ENCODE measurements around the gene PRKN.
"Not testable (repeated sequence)": the region's sequence is repeated elsewhere in the genome, so short reads cannot be mapped to it uniquely, and the experiment has no call there.

PRKN gene

DNA sequence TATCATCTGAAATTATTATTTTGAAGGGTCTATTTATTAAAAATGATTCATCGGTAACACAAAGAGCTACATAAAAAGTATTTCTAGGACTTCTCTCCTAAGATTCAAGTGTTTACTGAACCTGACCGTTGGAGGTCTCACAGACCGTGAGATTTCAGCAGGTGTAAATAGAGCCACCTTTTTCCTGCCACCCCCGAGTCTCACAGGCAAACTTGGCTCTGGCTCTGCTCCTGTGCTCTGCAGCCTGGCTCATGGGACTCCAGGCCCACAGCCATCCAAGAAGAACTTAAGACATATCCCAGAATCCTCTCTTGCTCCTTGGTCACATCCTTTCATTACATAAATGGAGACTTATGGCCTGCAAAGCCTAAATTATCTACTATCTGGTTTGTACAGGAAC lies 1385.9 kb downstream of the PRKN start:
- no peak overlapping the region for H3K4me3 ChIP-seq
- no peaks in the 10 kb centered on the region for H4K20me1 ChIP-seq
- no peaks in the 10 kb centered on the region for H3K27me3 ChIP-seq
- H3K36me3 ChIP-seq = no peaks in the 10 kb centered on the region
- TF ChIP-seq Cebpa-rat (IDR thresholded peaks at IDR 0.05) = no peak
- no peak overlapping the region for H3K4me2 ChIP-seq
- no peak overlapping the region for H3K27ac ChIP-seq
- H3K9ac ChIP-seq = no peak overlapping the region
- H3K9me3 ChIP-seq (replicated peaks in 1 of 11) = peaks cover 0 to 3% (median 0%) of the 10 kb centered on the region in 11 experiments; a peak in 1 of 22 replicates
- H3K4me1 ChIP-seq = no peaks in the 10 kb centered on the region

DNA sequence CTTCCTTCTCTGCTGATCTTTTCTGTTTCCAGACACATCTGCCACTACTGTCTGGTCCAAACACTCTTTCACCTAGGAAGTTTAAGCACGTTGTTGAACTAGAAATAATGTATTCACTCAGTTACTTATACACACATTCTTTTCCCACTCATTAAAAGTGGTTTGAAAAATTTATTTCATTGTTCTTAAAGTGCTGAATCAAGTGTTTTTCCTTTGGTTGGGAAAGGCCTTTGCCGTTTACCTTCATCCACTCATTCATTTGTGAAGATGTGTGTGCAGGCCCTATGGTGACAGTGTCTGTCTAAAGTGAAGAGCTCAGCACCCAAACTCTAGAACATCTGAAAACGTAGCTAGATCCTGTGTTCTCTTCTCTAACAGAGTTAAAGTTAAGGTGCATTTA lies 1389.6 kb downstream of the PRKN start:
- Histone ChIP-seq H3K9me3 (replicated peaks in 1 of 11) (peaks cover 0 to 4% (median 0%) of the 10 kb centered on the region in 11 experiments; a peak in 2 of 22 replicates), H3K4me2 (no peak overlapping the region), H3K4me1 (no peaks in the 10 kb centered on the region), H3K27me3 (no peaks in the 10 kb centered on the region), H3K27ac (no peak overlapping the region), H3K4me3 (no peak overlapping the region), H4K20me1 (no peaks in the 10 kb centered on the region), H3K9ac (no peak overlapping the region), H3K36me3 (no peaks in the 10 kb centered on the region)
- no peak for TF ChIP-seq Cebpa-rat (IDR thresholded peaks at IDR 0.05)

DNA sequence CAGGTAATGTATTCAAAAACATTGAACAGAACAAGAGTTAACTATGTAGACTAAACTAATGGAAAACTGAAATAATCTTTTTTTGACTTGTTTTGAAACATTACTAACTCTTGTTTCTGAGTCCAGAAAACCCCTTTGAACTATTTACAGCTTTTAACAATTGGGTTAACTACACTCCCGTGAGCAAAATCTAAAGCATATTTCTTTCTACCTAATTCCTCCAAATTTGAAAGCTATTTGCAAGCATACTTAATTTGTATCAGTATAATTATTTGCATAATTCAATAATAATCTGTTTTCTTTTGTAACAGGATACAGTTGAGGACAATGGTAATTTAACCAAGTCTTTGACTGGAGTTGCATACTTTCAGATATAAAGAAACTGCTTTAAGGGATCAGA lies 1391.1 kb downstream of the PRKN start:
- Histone ChIP-seq H3K27me3 (no peaks in the 10 kb centered on the region), H3K4me3 (no peak overlapping the region), H3K36me3 (no peaks in the 10 kb centered on the region), H3K9me3 (replicated peaks in 1 of 11) (peaks cover 0 to 4% (median 0%) of the 10 kb centered on the region in 11 experiments; a peak in 2 of 22 replicates), H3K27ac (no peak overlapping the region), H3K4me2 (no peak overlapping the region), H3K9ac (no peak overlapping the region), H4K20me1 (no peaks in the 10 kb centered on the region), H3K4me1 (no peaks in the 10 kb centered on the region)
- no peak for TF ChIP-seq Cebpa-rat (IDR thresholded peaks at IDR 0.05)

DNA sequence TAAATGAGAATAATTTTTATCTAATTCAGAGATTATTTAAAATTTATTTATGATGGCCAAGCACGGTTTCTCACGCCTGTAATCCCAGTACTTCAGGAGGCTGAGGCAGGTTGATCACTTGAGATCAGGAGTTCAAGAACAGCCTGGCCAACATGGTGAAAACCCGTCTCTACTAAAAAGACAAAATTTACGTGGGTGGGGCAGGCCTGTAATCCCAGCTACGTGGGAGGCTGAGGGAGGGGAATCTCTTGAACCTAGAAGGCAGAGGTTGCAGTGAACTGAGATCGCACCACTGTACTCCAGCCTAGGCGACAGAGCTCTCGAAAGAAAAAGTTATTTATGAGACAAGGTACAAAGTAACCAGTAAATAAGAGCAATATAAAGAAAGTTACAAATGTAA lies 1394.2 kb downstream of the PRKN start:
- Histone ChIP-seq H3K27me3 (no peaks in the 10 kb centered on the region), H3K4me3 (no peak overlapping the region), H3K36me3 (no peaks in the 10 kb centered on the region), H4K20me1 (no peaks in the 10 kb centered on the region), H3K4me2 (no peak overlapping the region), H3K27ac (no peak overlapping the region), H3K9ac (no peak overlapping the region), H3K4me1 (no peaks in the 10 kb centered on the region), H3K9me3 (replicated peaks in 1 of 11) (peaks cover under 1 to 19% (median 12%) of the 10 kb centered on the region in 11 experiments; a peak in 14 of 22 replicates)
- TF ChIP-seq Cebpa-rat (IDR thresholded peaks at IDR 0.05) = no peak

DNA sequence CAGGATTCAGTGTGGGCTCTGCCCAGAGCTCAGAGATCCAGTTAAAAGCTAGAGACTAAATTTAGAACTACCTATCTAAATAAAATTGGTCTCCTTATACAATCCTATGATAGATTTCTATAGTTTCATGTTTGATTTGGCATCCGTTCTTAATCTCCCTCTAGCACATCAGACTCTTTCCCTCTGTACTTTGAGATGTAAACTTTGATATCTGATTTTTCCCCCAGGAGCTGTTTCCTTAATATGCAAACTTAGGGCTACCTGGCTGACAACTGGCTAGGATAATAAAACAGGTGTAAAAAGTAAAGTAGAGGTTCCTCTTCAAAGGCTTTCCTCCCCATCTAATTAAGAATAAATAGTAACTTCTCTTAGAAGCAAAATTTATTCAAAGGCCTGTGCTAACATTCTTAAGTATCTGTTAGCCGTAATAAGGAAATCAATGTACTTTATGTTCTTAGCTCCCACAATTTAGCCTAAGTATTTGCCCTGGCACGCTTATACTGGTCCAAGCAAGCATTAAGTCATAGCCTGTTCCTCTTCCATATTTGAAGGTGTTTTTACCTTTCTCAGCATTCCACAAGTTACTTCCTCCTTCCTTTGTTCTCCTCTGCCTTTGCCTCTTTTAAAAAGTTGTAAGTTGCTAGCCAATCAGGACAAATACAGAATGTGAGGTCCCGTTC lies 1396.0 kb downstream of the PRKN start:
- not testable (repeated sequence) for H3K27ac ChIP-seq, H3K9ac ChIP-seq, H3K4me2 ChIP-seq, H4K20me1 ChIP-seq, H3K4me1 ChIP-seq, H3K27me3 ChIP-seq, H3K4me3 ChIP-seq, H3K36me3 ChIP-seq
- H3K9me3 ChIP-seq (replicated peaks in 1 of 11) = peaks cover 20 to 37% (median 30%) of the 10 kb centered on the region in 11 experiments

DNA sequence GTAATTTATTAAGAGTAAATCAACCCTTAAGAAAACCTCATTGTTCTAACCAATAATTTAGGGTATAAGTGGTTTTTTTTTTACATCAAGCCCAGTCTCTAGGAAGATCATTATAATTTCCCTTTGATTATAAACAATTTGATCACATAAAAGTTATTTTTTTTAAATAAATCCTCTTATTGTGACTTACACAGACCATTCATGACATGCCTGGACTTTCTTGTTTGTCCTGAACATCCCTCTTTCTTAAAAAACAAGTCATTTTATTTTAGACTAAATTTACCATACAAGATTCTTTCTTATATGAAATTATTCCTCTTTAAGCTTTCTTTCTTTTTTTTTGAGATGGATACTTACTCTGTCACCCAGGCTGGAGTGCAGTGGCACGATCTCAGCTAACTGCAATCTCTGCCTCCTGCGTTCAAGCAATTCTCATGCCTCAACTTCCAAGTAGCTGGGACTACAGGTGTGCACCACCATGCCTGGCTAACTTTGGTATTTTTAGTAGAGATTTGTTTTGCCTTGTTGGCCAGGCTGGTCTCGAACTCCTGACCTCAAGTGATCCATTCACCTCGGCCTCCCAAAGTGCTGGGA lies 1400.1 kb downstream of the PRKN start:
- Histone ChIP-seq H3K4me1 (no peaks in the 10 kb centered on the region), H3K36me3 (no peaks in the 10 kb centered on the region; a peak in 1 of 22 replicates), H3K4me3 (no peak overlapping the region), H3K9ac (no peak overlapping the region), H3K4me2 (no peak overlapping the region), H4K20me1 (no peaks in the 10 kb centered on the region), H3K27ac (no peak overlapping the region), H3K27me3 (no peaks in the 10 kb centered on the region), H3K9me3 (replicated peaks in 1 of 11) (peaks cover 40 to 66% (median 57%) of the 10 kb centered on the region in 11 experiments)
- no peak for TF ChIP-seq Cebpa-rat (IDR thresholded peaks at IDR 0.05)

DNA sequence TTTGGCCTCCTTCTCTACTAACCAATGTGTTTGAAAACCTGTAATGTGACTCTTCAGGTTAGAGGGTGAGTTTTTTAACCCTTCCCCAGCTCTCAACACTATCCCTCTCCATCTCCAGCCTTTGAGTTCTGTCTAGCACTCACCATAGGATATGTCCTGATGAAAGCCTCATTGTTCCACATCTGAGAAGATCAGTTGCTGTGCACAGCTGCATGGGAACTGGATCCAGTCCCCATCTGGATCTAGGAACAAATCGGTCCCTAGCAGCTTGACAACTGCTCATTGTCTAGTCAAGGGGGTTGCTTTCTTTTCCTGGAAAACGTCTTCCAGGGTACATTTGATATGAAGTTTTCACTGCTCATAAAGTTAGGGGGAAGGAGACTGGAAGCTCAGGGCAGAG lies 1408.3 kb downstream of the PRKN start:
- Histone ChIP-seq H4K20me1 (no peaks in the 10 kb centered on the region), H3K27me3 (no peaks in the 10 kb centered on the region), H3K9ac (no peak overlapping the region), H3K27ac (no peak overlapping the region), H3K9me3 (replicated peaks in 1 of 11) (peaks cover 13 to 33% (median 19%) of the 10 kb centered on the region in 11 experiments; a peak in 21 of 22 replicates), H3K4me1 (no peaks in the 10 kb centered on the region), H3K4me3 (no peak overlapping the region), H3K36me3 (no peaks in the 10 kb centered on the region; a peak in 1 of 22 replicates), H3K4me2 (no peak overlapping the region)
- no peak for TF ChIP-seq Cebpa-rat (IDR thresholded peaks at IDR 0.05)

DNA sequence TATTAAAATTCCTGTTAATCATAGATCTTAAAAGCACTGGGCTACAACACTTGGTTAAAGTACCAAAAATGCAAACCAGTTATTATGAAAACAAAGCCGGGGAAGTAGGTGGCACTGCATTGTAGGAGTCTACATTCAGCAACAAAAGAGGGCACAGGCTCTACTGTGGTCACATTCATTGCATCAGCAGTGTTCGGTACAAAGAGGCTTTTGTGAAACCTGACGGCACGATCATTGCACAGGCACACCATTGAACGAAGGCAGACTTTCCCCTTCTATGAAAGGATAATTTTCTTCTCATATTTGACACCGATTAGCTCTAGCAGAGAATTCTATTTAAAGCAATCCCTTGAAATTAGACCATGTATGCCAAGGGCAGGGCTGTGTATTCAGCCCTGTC lies 1409.1 kb downstream of the PRKN start:
- H3K4me2 ChIP-seq = no peak overlapping the region
- no peak for TF ChIP-seq Cebpa-rat (IDR thresholded peaks at IDR 0.05)

DNA sequence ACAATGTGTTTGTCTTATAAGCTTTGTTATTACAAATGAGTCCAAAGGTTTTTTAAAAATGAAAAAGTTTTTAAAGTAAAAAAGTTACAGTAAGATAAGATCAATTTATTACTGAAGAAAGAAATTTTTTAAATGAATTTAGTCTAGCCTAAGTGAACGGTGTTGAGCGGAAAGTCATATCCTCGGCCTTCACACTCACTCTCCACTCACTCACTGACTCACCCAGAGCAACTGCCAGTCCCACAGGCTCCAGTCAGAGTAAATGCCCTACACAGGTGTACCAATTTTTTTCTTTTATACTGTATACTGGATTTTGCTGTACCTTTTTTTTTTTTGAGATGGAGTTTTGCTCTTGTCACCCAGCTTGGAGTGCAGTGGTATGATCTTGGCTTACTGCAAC lies 1411.0 kb downstream of the PRKN start:
- no peaks in the 10 kb centered on the region for H4K20me1 ChIP-seq
- no peaks in the 10 kb centered on the region for H3K27me3 ChIP-seq
- no peak overlapping the region for H3K9ac ChIP-seq
- no peaks in the 10 kb centered on the region; a peak in 1 of 22 replicates for H3K36me3 ChIP-seq
- H3K4me3 ChIP-seq = no peak overlapping the region
- H3K4me1 ChIP-seq = no peaks in the 10 kb centered on the region
- TF ChIP-seq Cebpa-rat (IDR thresholded peaks at IDR 0.05) = no peak
- H3K27ac ChIP-seq = no peak overlapping the region
- H3K9me3 ChIP-seq (replicated peaks in 1 of 11) = peaks cover 12 to 20% (median 17%) of the 10 kb centered on the region in 11 experiments; a peak in 21 of 22 replicates
- no peak overlapping the region for H3K4me2 ChIP-seq

More for the DNA sequence above, 1409.1 kb downstream of the PRKN start:
- Histone ChIP-seq H3K9ac (no peak overlapping the region), H3K27ac (no peak overlapping the region), H3K9me3 (replicated peaks in 1 of 11) (peaks cover 13 to 30% (median 20%) of the 10 kb centered on the region in 11 experiments; a peak in 21 of 22 replicates), H3K36me3 (no peaks in the 10 kb centered on the region; a peak in 1 of 22 replicates), H3K4me3 (no peak overlapping the region), H4K20me1 (no peaks in the 10 kb centered on the region), H3K4me1 (no peaks in the 10 kb centered on the region), H3K27me3 (no peaks in the 10 kb centered on the region)

DNA sequence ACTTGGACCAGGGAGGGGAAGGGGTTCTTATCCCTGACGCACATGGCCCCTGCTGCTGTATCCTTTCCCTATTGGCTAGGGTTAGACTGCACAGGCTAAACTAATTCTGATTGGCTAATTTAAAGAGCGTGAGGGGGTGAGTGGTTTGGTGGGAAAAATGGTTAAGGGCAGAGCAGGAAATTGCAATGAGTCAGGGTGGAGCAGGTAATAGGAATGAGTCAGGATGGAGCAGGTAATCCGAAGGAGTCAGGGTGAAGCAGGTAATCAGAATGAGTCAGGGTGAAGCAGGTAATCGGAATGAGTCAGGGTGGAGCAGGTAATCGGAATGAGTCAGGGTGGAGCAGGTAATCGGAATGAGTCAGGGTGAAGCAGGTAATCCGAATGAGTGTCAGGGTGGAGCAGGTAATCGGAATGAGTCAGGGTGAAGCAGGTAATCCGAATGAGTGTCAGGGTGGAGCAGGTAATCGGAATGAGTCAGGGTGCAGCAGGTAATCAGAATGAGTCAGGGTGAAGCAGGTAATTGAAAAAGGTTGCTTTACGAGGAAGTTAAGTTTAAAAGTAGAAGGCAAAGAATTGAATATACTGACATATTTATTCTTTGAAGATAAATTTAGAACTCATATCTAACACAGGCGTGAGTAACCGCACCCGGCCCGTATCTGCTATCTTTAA lies 1412.2 kb downstream of the PRKN start:
- H3K27me3 ChIP-seq, H3K9ac ChIP-seq, H3K27ac ChIP-seq, H3K4me1 ChIP-seq, H3K4me2 ChIP-seq, H3K36me3 ChIP-seq, H3K4me3 ChIP-seq, H4K20me1 ChIP-seq: not testable (repeated sequence)
- peaks cover 12 to 20% (median 17%) of the 10 kb centered on the region in 11 experiments; a peak in 21 of 22 replicates for H3K9me3 ChIP-seq (replicated peaks in 1 of 11)

DNA sequence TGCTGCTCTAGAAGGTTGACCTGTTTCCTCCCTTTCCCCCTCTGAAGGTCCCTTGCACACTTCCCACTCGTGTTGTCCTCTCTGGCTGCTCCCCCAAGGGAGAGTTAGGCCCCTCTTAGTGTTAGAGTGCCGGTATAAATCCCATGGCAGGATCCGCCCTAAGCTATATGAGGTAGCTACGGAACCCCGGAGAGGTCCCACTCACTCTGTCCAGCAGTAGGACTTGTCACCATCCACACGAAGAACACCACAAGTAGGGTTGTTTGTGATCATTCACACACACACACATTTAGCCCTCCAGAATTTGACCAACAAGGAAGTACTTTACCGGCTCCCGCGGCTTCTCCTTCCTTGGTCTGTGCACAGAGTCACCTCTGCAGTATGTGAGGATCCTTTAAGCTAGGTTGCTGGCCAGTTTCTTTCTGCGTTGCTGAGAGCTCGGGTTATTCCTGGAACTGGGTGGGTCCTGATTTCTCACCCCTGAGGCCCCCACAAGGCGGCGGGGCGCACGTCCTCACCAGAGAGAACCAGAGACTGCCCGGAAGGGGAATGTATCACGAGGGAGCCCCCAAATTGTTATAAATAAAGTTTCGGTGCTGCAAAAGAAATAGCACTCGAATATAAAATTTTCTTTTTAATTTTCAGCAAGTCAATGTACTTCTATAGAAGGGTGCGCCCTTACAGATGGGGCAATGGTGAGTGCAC lies 1412.9 kb downstream of the PRKN start:
- not testable (repeated sequence) for H3K4me3 ChIP-seq, H3K4me2 ChIP-seq, H3K9ac ChIP-seq, H3K4me1 ChIP-seq, H3K36me3 ChIP-seq, H3K27me3 ChIP-seq, H4K20me1 ChIP-seq, H3K27ac ChIP-seq
- peaks cover 12 to 20% (median 17%) of the 10 kb centered on the region in 11 experiments; a peak in 21 of 22 replicates for H3K9me3 ChIP-seq (replicated peaks in 1 of 11)
